PC-3 (cell line): Measurements from ENCODE around the gene AGAP1. TPM values are rescaled to one million over a fixed set of nuclear protein-coding genes. Genes with fewer than 3 reads are reported as not detected.

Experiments used
- ATAC-seq: fragments of 200-7000 bp; cut with Tn5 transposase; 2 replicates; pipeline ENCODE4 v1.9.1; 2020; ENCODE audit warnings: mild to moderate bottlenecking, moderate library complexity
- BruUV-seq: library from RNA; stranded (reverse); fragments of 400-500 nt; replicated peaks from 2 replicates; lab custom pipeline; 2021; lab: Mats Ljungman, UMichigan
- CTCF ChIA-PET: fragments of 300-600 bp; sonication (Branson Sonifier 250); formaldehyde crosslinking; loops from one replicate; lab custom pipeline; 2022; ENCODE audit warnings: antibody characterized with exemption; lab: Charles Lee
- POLR2A ChIA-PET: fragments of 300-600 bp; sonication (Branson Sonifier 250); formaldehyde crosslinking; loops from one replicate; lab custom pipeline; 2022; ENCODE audit warnings: antibody characterized with exemption; ENCODE audit not compliant: unreplicated experiment; lab: Charles Lee
- DNase-seq: peaks from one replicate; pipeline ENCODE4 v3.0.0-alpha.2; 2015
- H2AFZ ChIP-seq: fragments of 300-600 bp; sonication (generic); 2 replicates; pipeline ENCODE4 v1.6.0; 2016; ENCODE audit warnings: antibody characterized with exemption, low read length
- H3F3A ChIP-seq: fragments of 300-600 bp; sonication (generic); one replicate; pipeline ENCODE4 v1.6.0; 2017; ENCODE audit warnings: antibody characterized with exemption, low read length, control low read depth, mild to moderate bottlenecking; ENCODE audit not compliant: unreplicated experiment
- H3K27ac ChIP-seq: fragments of 300-600 bp; sonication (generic); 2 replicates; pipeline ENCODE4 v1.5.1; 2016; ENCODE audit warnings: mild to moderate bottlenecking, low read length
- H3K27me3 ChIP-seq: fragments of 300-600 bp; sonication (generic); 2 replicates; pipeline ENCODE4 v1.6.1; 2016; ENCODE audit warnings: low read length, mixed read lengths
- H3K36me3 ChIP-seq: fragments of 300-600 bp; sonication (generic); 2 replicates; pipeline ENCODE4 v1.6.1; 2016; ENCODE audit warnings: low read depth, mixed run types, low read length, mixed read lengths
- H3K4me1 ChIP-seq: fragments of 300-600 bp; sonication (generic); 2 replicates; pipeline ENCODE4 v1.5.1; 2016; ENCODE audit warnings: low read length; ENCODE audit not compliant: insufficient read depth
- H3K4me2 ChIP-seq: fragments of 300-600 bp; sonication (generic); 2 replicates; pipeline ENCODE4 v1.6.0; 2016; ENCODE audit warnings: low read length
- H3K4me3 ChIP-seq: fragments of 300-600 bp; sonication (generic); 2 replicates; pipeline ENCODE4 v1.5.1; 2016; ENCODE audit warnings: mild to moderate bottlenecking, low read length, mixed read lengths
- H3K79me2 ChIP-seq: fragments of 300-600 bp; sonication (generic); 2 replicates; pipeline ENCODE4 v1.6.1; 2017; ENCODE audit warnings: low read length, mixed read lengths
- H3K9ac ChIP-seq: fragments of 300-600 bp; sonication (generic); 2 replicates; pipeline ENCODE4 v1.6.0; 2016; ENCODE audit warnings: mild to moderate bottlenecking, low read length
- H3K9me2 ChIP-seq: fragments of 300-600 bp; sonication (generic); replicated peaks from 2 replicates; pipeline ENCODE4 v1.6.1; 2016; ENCODE audit warnings: mixed run types, low read length, mixed read lengths
- H3K9me3 ChIP-seq: fragments of 300-600 bp; sonication (generic); 2 replicates; pipeline ENCODE4 v1.6.1; 2016; ENCODE audit warnings: low read length, mixed read lengths
- H4K20me1 ChIP-seq: fragments of 300-600 bp; sonication (generic); 2 replicates; pipeline ENCODE4 v1.6.1; 2016; ENCODE audit warnings: low read length, mixed read lengths
- EZH2 ChIP-seq: fragments of 300-600 bp; sonication (generic); IDR thresholded peaks from one replicate; pipeline ENCODE4 v1.6.1; 2017; ENCODE audit warnings: antibody characterized with exemption, mild to moderate bottlenecking, low read length; ENCODE audit not compliant: unreplicated experiment
- EZH2phosphoT487 ChIP-seq: fragments of 300-600 bp; sonication (generic); IDR thresholded peaks from 2 replicates; pipeline ENCODE4 v1.6.1; 2018; ENCODE audit warnings: mild to moderate bottlenecking, antibody characterized with exemption, low read length, borderline replicate concordance
- intact Hi-C: fragments of 100-400 bp; cut with micrococcal nuclease; formaldehyde crosslinking; loops from 2 replicates; pipeline ENCODE4 v1.9.0; 2023
- total RNA-seq: library from RNA; depleted of rRNA; stranded (reverse); fragments of >200 nt; gene quantifications from 2 replicates; pipeline ENCODE4 v1.2.3, GENCODE V29; 2014
- TF ChIP-seq, protein P1 (sequence below): fragments of 300-600 bp; sonication (generic); conservative IDR thresholded peaks from 2 replicates; pipeline ENCODE4 v1.5.1; 2017; ENCODE audit warnings: antibody characterized with exemption, low read depth, mild to moderate bottlenecking, low read length

Gene AGAP1
- total RNA-seq, 1 experiment from 2014 or later = 31.0 TPM

DNA sequence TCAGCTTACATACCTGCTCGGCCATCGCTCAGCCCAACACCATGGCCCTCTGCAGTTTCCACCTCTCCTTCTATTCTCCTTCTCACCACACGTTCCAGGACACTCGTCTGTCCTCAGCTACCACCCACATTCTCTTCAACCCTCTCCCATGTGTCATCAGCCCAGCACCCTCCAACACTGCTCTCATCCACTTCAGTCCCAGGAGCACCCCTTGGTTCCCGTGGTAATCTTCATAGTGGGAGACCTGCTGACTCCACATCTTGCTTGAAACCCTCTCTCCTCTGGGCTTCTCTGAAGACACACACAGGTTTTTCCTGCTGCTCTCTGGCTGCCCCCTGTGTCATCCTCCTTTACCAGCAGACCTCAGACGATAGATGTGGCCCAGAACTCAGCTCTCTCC is 445.6 kb downstream of the AGAP1 start:
- CTCF ChIA-PET = no interaction called here
- TF ChIP-seq EZH2phosphoT487 = no peak
- TF ChIP-seq EZH2 = no peak
- TF ChIP-seq, protein P1, sequence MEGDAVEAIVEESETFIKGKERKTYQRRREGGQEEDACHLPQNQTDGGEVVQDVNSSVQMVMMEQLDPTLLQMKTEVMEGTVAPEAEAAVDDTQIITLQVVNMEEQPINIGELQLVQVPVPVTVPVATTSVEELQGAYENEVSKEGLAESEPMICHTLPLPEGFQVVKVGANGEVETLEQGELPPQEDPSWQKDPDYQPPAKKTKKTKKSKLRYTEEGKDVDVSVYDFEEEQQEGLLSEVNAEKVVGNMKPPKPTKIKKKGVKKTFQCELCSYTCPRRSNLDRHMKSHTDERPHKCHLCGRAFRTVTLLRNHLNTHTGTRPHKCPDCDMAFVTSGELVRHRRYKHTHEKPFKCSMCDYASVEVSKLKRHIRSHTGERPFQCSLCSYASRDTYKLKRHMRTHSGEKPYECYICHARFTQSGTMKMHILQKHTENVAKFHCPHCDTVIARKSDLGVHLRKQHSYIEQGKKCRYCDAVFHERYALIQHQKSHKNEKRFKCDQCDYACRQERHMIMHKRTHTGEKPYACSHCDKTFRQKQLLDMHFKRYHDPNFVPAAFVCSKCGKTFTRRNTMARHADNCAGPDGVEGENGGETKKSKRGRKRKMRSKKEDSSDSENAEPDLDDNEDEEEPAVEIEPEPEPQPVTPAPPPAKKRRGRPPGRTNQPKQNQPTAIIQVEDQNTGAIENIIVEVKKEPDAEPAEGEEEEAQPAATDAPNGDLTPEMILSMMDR = no peak
- intact Hi-C loops = no loop called here

DNA sequence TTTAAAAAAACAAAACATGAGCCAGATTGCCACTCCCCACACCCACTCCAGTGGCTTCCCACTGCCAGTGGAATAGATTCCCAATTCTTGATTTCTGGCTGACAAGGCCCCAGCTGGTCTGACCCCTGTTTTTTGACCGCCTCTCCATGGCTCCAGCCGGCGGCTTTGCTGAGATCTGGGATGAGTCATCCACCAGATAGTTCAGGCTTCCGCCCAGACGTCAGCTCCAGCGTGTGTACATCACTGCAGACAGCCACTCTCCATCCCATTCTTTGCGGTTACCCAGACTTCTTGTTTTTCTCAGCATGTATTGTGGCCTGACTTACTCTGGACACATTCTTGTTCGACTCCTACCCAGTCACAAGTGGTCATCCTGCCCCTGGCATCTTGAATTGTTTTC is 446.5 kb downstream of the AGAP1 start:
- no peaks in the 10 kb centered on the region for H3K79me2 ChIP-seq
- intact Hi-C loops = no loop called here
- DNase-seq (no peak), ATAC-seq (no peak)
- ChIA-PET CTCF (interaction anchor here (0.7 kb wide), 1 partner anchor 369 kb away, joined by 3 read pairs; no protein-coding TSS in a partner anchor), POLR2A (no interaction called here)
- no TSS peak for BruUV-seq
- no peak overlapping the region for H3K4me2 ChIP-seq
- H3K4me1 ChIP-seq = no peaks in the 10 kb centered on the region
- H3K9me3 ChIP-seq = no peaks in the 10 kb centered on the region
- no peak overlapping the region for H3K27ac ChIP-seq
- no peaks in the 10 kb centered on the region for H3K9me2 ChIP-seq
- H3K27me3 ChIP-seq = no peaks in the 10 kb centered on the region
- no peaks in the 10 kb centered on the region for H3K36me3 ChIP-seq
- no peaks in the 10 kb centered on the region for H4K20me1 ChIP-seq
- H3F3A ChIP-seq = no peaks in the 10 kb centered on the region
- no peak overlapping the region for H3K4me3 ChIP-seq
- no peak overlapping the region for H2AFZ ChIP-seq
- TF ChIP-seq EZH2 (no peak), EZH2phosphoT487 (no peak)
- TF ChIP-seq, protein P1 = no peak
- no peak overlapping the region for H3K9ac ChIP-seq

More for the DNA sequence above, 445.6 kb downstream of the AGAP1 start:
- H3K4me1 ChIP-seq = no peaks in the 10 kb centered on the region
- no peaks in the 10 kb centered on the region for H3K36me3 ChIP-seq
- no peak for ATAC-seq
- H3K79me2 ChIP-seq = no peaks in the 10 kb centered on the region
- no peak overlapping the region for H2AFZ ChIP-seq
- H3K27ac ChIP-seq = no peak overlapping the region
- no peaks in the 10 kb centered on the region for H3K9me2 ChIP-seq
- H3F3A ChIP-seq = no peaks in the 10 kb centered on the region
- H3K9ac ChIP-seq = no peak overlapping the region
- H3K4me3 ChIP-seq = no peak overlapping the region
- no peaks in the 10 kb centered on the region for H4K20me1 ChIP-seq
- BruUV-seq = no TSS peak
- POLR2A ChIA-PET = no interaction called here
- H3K4me2 ChIP-seq = no peak overlapping the region
- no peaks in the 10 kb centered on the region for H3K27me3 ChIP-seq
- DNase-seq = no peak
- H3K9me3 ChIP-seq = no peaks in the 10 kb centered on the region

DNA sequence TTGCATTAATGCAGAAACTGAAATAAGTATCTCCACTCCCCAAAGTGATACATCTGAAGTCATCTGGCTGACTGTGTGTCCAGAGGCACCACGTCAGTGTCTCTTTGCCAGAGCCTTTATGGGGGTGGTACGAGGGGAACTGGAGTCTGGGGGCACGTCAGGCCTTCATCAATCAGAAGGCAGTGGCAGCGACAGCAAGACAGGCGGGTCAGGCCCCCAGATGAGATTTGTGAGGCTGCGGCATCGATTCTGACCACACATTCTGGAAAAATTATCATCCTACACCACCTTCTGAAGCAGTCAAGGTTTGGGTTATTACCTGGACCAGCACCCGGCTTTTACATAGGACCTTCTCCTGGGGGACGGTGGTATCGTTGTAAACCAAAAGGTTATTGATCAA is 450.7 kb downstream of the AGAP1 start:
- Histone ChIP-seq H3K4me3 (no peak overlapping the region), H3K9me2 (no peaks in the 10 kb centered on the region), H3K9me3 (no peaks in the 10 kb centered on the region), H3K36me3 (no peaks in the 10 kb centered on the region), H4K20me1 (no peaks in the 10 kb centered on the region), H3K9ac (no peak overlapping the region), H3K27me3 (no peaks in the 10 kb centered on the region), H3K27ac (no peak overlapping the region), H3K4me1 (no peaks in the 10 kb centered on the region), H3K4me2 (no peak overlapping the region), H3F3A (no peaks in the 10 kb centered on the region), H3K79me2 (no peaks in the 10 kb centered on the region), H2AFZ (no peak overlapping the region)
- POLR2A ChIA-PET = no interaction called here
- TF ChIP-seq, protein P1 = no peak
- TF ChIP-seq EZH2 = no peak
- TF ChIP-seq EZH2phosphoT487 = no peak
- ATAC-seq = no peak
- intact Hi-C loops = no loop called here
- no TSS peak for BruUV-seq
- no peak for DNase-seq
- CTCF ChIA-PET = no interaction called here
